SK-N-SH (cell line): ENCODE measurements around the gene NELFA. TPM values are rescaled to one million over a fixed set of nuclear protein-coding genes. Genes with fewer than 3 reads are reported as not detected.

Experiments used
- CTCF ChIA-PET: fragments of 300-600, 350-600 bp; formaldehyde crosslinking; extraction: SDS; loops from one replicate; lab custom pipeline; 2021; lab: Yijun Ruan, JAX
- POLR2A ChIA-PET: fragments of 350-600 bp; sonication (Branson Sonifier 250); formaldehyde crosslinking; extraction: SDS; loops from one replicate; lab custom pipeline; 2020; ENCODE audit warnings: antibody characterized with exemption, inconsistent platforms; lab: Yijun Ruan, JAX
- DNase-seq: peaks from one replicate; pipeline ENCODE4 v3.0.0; 2012
- H2AFZ ChIP-seq: fragments of 200-600 bp; sonication (generic); 2 replicates; pipeline ENCODE4 v1.8.1; 2016; ENCODE audit warnings: antibody characterized with exemption, mild to moderate bottlenecking, low read depth
- H3F3A ChIP-seq: fragments of 200-600 bp; sonication (generic); replicated peaks from 2 replicates; pipeline ENCODE3; 2016; ENCODE audit warnings: antibody characterized with exemption, mild to moderate bottlenecking; ENCODE audit not compliant: insufficient read depth
- H3K27ac ChIP-seq, 2 experiments: fragments of 200-500 bp in 1 of 2; fragments of 200-600 bp in 1 of 2; sonication (Bioruptor generic) in 1 of 2; sonication (generic), shearing (Covaris generic) in 1 of 2; 2 replicates each; pipeline versions ENCODE4 v1.5.1 to v1.6.1; 2014 to 2016; ENCODE audit warnings: low read depth in 2 of 2, inconsistent platforms in 1 of 2, low read length in 1 of 2, mild to moderate bottlenecking in 1 of 2, mixed read lengths in 1 of 2
- H3K27me3 ChIP-seq: fragments of 200-600 bp; sonication (generic), shearing (Covaris generic); 2 replicates; pipeline ENCODE4 v1.6.1; 2016; ENCODE audit warnings: mixed run types; ENCODE audit not compliant: insufficient read depth
- H3K36me3 ChIP-seq, 2 experiments: fragments of 200-500 bp in 1 of 2; fragments of 200-600 bp in 1 of 2; sonication (Bioruptor generic) in 1 of 2; sonication (generic) in 1 of 2; replicated peaks in 1 of 2; 2 replicates each; pipeline versions ENCODE3 to v1.5.1; 2014 to 2016; ENCODE audit warnings: low read length in 1 of 2, mild to moderate bottlenecking in 1 of 2; ENCODE audit not compliant: insufficient read depth in 2 of 2, control insufficient read depth in 1 of 2
- H3K4me1 ChIP-seq, 2 experiments: fragments of 200-500 bp in 1 of 2; fragments of 200-600 bp in 1 of 2; sonication (Bioruptor generic) in 1 of 2; sonication (generic), shearing (Covaris generic) in 1 of 2; 2 replicates each; pipeline versions ENCODE4 v1.5.1 to v1.6.1; 2014 to 2016; ENCODE audit warnings: low read depth in 1 of 2, low read length in 1 of 2, mixed run types in 1 of 2; ENCODE audit not compliant: insufficient read depth in 2 of 2, control insufficient read depth in 1 of 2
- H3K4me2 ChIP-seq: fragments of 200-600 bp; sonication (generic), shearing (Covaris generic); 2 replicates; pipeline ENCODE4 v1.6.1; 2017; ENCODE audit warnings: mixed run types
- H3K4me3 ChIP-seq, 2 experiments: fragments of 200-500 bp in 1 of 2; fragments of 200-600 bp in 1 of 2; sonication (Bioruptor generic) in 1 of 2; sonication (generic), shearing (Covaris generic) in 1 of 2; 2 replicates each; pipeline versions ENCODE4 v1.5.1 to v1.8.1; 2014 to 2016; ENCODE audit warnings: low read depth in 2 of 2, inconsistent platforms in 1 of 2, low read length in 1 of 2, mild to moderate bottlenecking in 1 of 2, mixed read lengths in 1 of 2, moderate library complexity in 1 of 2
- H3K79me2 ChIP-seq: fragments of 200-600 bp; sonication (generic); 2 replicates; pipeline ENCODE4 v1.8.1; 2017; ENCODE audit warnings: mild to moderate bottlenecking; ENCODE audit not compliant: insufficient read depth
- H3K9ac ChIP-seq: fragments of 200-600 bp; sonication (generic); 2 replicates; pipeline ENCODE4 v1.6.1; 2017; ENCODE audit warnings: mixed run types
- H3K9me2 ChIP-seq: fragments of 200-600 bp; sonication (generic); 2 replicates; pipeline ENCODE4 v1.6.1; 2017; ENCODE audit warnings: mixed run types
- H3K9me3 ChIP-seq: fragments of 200-600 bp; sonication (generic); 2 replicates; pipeline ENCODE4 v1.6.1; 2017; ENCODE audit warnings: mixed run types, mild to moderate bottlenecking, moderate library complexity
- H4K20me1 ChIP-seq: fragments of 200-600 bp; sonication (generic); 2 replicates; pipeline ENCODE4 v1.6.1; 2017; ENCODE audit warnings: mild to moderate bottlenecking, mixed run types; ENCODE audit not compliant: insufficient read depth
- CHD2 ChIP-seq: fragments of 150-350 bp; IDR thresholded peaks from 2 replicates; pipeline ENCODE4 v1.6.1; 2018; ENCODE audit warnings: low read length; ENCODE audit not compliant: partially characterized antibody
- EP300 ChIP-seq, 2 experiments: IDR thresholded peaks; 2 replicates each; pipeline versions ENCODE4 v1.4.0 to v1.6.1; 2012; ENCODE audit warnings: borderline replicate concordance in 1 of 2, low read depth in 1 of 2, low read length in 1 of 2
- EZH2phosphoT487 ChIP-seq: fragments of 200-600 bp; sonication (generic); IDR thresholded peaks from 2 replicates; pipeline ENCODE4 v1.6.1; 2017; ENCODE audit warnings: low read depth, mixed run types, mild to moderate bottlenecking, antibody characterized with exemption, moderate library complexity, borderline replicate concordance
- FOSL2 ChIP-seq: IDR thresholded peaks from 2 replicates; pipeline ENCODE4 v1.4.0; 2012; ENCODE audit warnings: low read depth, mild to moderate bottlenecking, moderate library complexity, borderline replicate concordance
- FOXJ3 ChIP-seq: sonication (generic); formaldehyde crosslinking; IDR thresholded peaks from 2 replicates; pipeline ENCODE4 v1.5.1; 2020; ENCODE audit warnings: mild to moderate bottlenecking, missing genetic modification reagents
- FOXM1 ChIP-seq: IDR thresholded peaks from 2 replicates; pipeline ENCODE4 v1.4.0; 2012; ENCODE audit warnings: low read depth, mild to moderate bottlenecking
- GABPA ChIP-seq: IDR thresholded peaks from 2 replicates; pipeline ENCODE4 v1.4.0; 2012; ENCODE audit warnings: low read depth, mild to moderate bottlenecking
- JUND ChIP-seq: IDR thresholded peaks from 2 replicates; pipeline ENCODE4 v1.4.0; 2012
- MXI1 ChIP-seq: IDR thresholded peaks from 2 replicates; pipeline ENCODE4 v1.6.1; 2012; ENCODE audit warnings: mild to moderate bottlenecking, low read depth, low read length, improper control_type of control experiment
- NFIC ChIP-seq: IDR thresholded peaks from 2 replicates; pipeline ENCODE4 v1.4.0; 2012; ENCODE audit warnings: borderline replicate concordance
- POLR2AphosphoS5 ChIP-seq: IDR thresholded peaks from 2 replicates; pipeline ENCODE4 v1.6.1; 2012; ENCODE audit warnings: low read depth, low read length
- RAD21 ChIP-seq: IDR thresholded peaks from 2 replicates; pipeline ENCODE4 v1.6.1; 2012; ENCODE audit warnings: mild to moderate bottlenecking, low read length
- RCOR1 ChIP-seq: fragments of 150-350 bp; IDR thresholded peaks from 2 replicates; pipeline ENCODE4 v1.6.1; 2017; ENCODE audit warnings: antibody characterized with exemption, low read length
- RXRA ChIP-seq: IDR thresholded peaks from 2 replicates; pipeline ENCODE4 v1.4.0; 2012; ENCODE audit warnings: low read depth, mild to moderate bottlenecking, borderline replicate concordance
- SIN3A ChIP-seq: IDR thresholded peaks from 2 replicates; pipeline ENCODE4 v1.6.1; 2012; ENCODE audit warnings: low read depth, mild to moderate bottlenecking, low read length, moderate library complexity, borderline replicate concordance
- TAF1 ChIP-seq: IDR thresholded peaks from 2 replicates; pipeline ENCODE4 v1.6.1; 2012; ENCODE audit warnings: low read depth, mild to moderate bottlenecking, low read length, moderate library complexity, borderline replicate concordance
- TCF12 ChIP-seq: IDR thresholded peaks from 2 replicates; pipeline ENCODE4 v1.4.0; 2012
- TEAD4 ChIP-seq: IDR thresholded peaks from 2 replicates; pipeline ENCODE4 v1.4.0; 2012; ENCODE audit warnings: mild to moderate bottlenecking, borderline replicate concordance; ENCODE audit not compliant: insufficient read depth
- YY1 ChIP-seq: IDR thresholded peaks from 2 replicates; pipeline ENCODE4 v1.4.0; 2012; ENCODE audit warnings: low read depth, mild to moderate bottlenecking
- WGBS: methylation state at CpG from one replicate; pipeline ENCODE4 v1.1.6; 2017; ENCODE audit warnings: low lambda C conversion rate; 5-methylcytosine and 5-hydroxymethylcytosine counted together
- polyA plus RNA-seq, 3 experiments: library from polyadenylated mRNA; depleted of rRNA; stranded (reverse); fragments of >200 nt; gene quantifications; 2 replicates each; pipeline ENCODE4 v1.2.3, GENCODE V29; 2012
- TF ChIP-seq, protein P1 (sequence below): IDR thresholded peaks from 2 replicates; pipeline ENCODE4; 2012
- TF ChIP-seq, protein P2 (sequence below): IDR thresholded peaks from 2 replicates; pipeline ENCODE4 v1.6.1; 2012; ENCODE audit warnings: mild to moderate bottlenecking, low read depth, low read length, moderate library complexity
- TF ChIP-seq, protein P3 (sequence below): fragments of 150-350 bp; IDR thresholded peaks from 2 replicates; pipeline ENCODE4 v1.6.1; 2017; ENCODE audit warnings: antibody characterized with exemption, low read length, low read depth, borderline replicate concordance
- TF ChIP-seq, protein P4 (sequence below): IDR thresholded peaks from 2 replicates; pipeline ENCODE4 v1.4.0; 2012; ENCODE audit warnings: low read depth, borderline replicate concordance
- TF ChIP-seq, protein P5 (sequence below): IDR thresholded peaks from 2 replicates; pipeline ENCODE4 v1.4.0; 2012; ENCODE audit warnings: low read depth
- TF ChIP-seq, protein P6 (sequence below): fragments of 200-600 bp; sonication (generic); IDR thresholded peaks from 2 replicates; pipeline ENCODE4 v1.6.1; 2017; ENCODE audit warnings: antibody characterized with exemption, mild to moderate bottlenecking, moderate library complexity

Gene NELFA
- polyA plus RNA-seq, 1 of the 3 experiments (the other 2 are of a cell fraction): 26.8 TPM

DNA sequence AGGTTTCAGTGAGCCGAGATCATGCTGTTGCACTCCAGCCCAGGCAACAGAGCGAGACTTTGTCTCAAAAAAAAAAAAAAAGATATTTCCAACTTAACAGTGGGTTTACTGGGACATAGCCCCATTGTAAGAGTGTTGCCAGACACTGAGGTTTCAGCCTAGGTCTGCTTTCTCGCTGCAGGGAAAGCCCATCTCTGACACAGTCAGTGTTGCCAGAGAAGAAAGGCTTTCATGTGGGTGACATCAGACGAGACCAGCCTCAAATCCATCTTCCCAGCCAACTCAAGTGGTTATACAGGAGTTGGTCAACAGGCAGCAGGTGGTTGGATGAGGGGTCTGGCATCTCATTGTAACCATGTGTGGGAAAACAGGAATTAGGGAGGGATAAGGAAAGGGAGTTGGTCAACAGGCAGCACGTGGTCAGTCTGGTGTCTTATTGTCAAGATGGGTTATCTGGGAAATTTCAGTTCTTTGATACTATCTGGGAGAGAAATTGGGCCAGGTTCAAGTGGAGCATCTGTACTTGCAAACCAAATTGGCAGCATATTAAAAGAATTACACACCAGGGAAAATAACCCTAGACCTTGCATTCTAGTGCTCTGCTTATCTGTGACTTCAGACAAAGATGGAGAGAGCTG is 41.1 kb downstream of the NELFA start:
- Histone ChIP-seq H3K4me1 (peaks cover 0 to 11% of the 10 kb centered on the region in 2 experiments; a peak in 1 of 4 replicates), H3K36me3 (peaks cover 43 to 46% of the 10 kb centered on the region in 2 experiments), H3K9me2 (no peaks in the 10 kb centered on the region), H3K4me2 (no peak overlapping the region), H3K27ac (peak overlapping the region in 1 of 2 experiments; percentile 11; a peak in 2 of 4 replicates), H3K9me3 (no peaks in the 10 kb centered on the region), H4K20me1 (no peaks in the 10 kb centered on the region), H3K79me2 (peaks cover 49% of the 10 kb centered on the region; the same call in 1 of the 2 replicates), H2AFZ (no peak overlapping the region), H3K4me3 (no peak overlapping the region), H3K27me3 (no peaks in the 10 kb centered on the region), H3K9ac (no peak overlapping the region), H3F3A (peaks cover 3% of the 10 kb centered on the region)
- POLR2A ChIA-PET: no interaction called here
- CTCF ChIA-PET: no interaction called here
- WGBS: 64% methylated on average over 5 of the region's 5 CpGs
- DNase-seq: peak; percentile 59
- TF ChIP-seq, protein P1, sequence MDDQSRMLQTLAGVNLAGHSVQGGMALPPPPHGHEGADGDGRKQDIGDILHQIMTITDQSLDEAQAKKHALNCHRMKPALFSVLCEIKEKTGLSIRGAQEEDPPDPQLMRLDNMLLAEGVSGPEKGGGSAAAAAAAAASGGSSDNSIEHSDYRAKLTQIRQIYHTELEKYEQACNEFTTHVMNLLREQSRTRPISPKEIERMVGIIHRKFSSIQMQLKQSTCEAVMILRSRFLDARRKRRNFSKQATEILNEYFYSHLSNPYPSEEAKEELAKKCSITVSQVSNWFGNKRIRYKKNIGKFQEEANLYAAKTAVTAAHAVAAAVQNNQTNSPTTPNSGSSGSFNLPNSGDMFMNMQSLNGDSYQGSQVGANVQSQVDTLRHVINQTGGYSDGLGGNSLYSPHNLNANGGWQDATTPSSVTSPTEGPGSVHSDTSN: no peak
- TF ChIP-seq RCOR1: peak; percentile 91; the same call in 1 of the 2 replicates
- TF ChIP-seq EZH2phosphoT487: no peak
- TF ChIP-seq FOXM1: no peak
- no peak for TF ChIP-seq NFIC
- TF ChIP-seq TAF1: no peak
- TF ChIP-seq POLR2AphosphoS5: no peak
- TF ChIP-seq, protein P2, sequence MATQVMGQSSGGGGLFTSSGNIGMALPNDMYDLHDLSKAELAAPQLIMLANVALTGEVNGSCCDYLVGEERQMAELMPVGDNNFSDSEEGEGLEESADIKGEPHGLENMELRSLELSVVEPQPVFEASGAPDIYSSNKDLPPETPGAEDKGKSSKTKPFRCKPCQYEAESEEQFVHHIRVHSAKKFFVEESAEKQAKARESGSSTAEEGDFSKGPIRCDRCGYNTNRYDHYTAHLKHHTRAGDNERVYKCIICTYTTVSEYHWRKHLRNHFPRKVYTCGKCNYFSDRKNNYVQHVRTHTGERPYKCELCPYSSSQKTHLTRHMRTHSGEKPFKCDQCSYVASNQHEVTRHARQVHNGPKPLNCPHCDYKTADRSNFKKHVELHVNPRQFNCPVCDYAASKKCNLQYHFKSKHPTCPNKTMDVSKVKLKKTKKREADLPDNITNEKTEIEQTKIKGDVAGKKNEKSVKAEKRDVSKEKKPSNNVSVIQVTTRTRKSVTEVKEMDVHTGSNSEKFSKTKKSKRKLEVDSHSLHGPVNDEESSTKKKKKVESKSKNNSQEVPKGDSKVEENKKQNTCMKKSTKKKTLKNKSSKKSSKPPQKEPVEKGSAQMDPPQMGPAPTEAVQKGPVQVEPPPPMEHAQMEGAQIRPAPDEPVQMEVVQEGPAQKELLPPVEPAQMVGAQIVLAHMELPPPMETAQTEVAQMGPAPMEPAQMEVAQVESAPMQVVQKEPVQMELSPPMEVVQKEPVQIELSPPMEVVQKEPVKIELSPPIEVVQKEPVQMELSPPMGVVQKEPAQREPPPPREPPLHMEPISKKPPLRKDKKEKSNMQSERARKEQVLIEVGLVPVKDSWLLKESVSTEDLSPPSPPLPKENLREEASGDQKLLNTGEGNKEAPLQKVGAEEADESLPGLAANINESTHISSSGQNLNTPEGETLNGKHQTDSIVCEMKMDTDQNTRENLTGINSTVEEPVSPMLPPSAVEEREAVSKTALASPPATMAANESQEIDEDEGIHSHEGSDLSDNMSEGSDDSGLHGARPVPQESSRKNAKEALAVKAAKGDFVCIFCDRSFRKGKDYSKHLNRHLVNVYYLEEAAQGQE: no peak
- TF ChIP-seq, protein P3, sequence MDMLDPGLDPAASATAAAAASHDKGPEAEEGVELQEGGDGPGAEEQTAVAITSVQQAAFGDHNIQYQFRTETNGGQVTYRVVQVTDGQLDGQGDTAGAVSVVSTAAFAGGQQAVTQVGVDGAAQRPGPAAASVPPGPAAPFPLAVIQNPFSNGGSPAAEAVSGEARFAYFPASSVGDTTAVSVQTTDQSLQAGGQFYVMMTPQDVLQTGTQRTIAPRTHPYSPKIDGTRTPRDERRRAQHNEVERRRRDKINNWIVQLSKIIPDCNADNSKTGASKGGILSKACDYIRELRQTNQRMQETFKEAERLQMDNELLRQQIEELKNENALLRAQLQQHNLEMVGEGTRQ: peak; percentile 52; the same call in 1 of the 2 replicates
- TF ChIP-seq, protein P4, sequence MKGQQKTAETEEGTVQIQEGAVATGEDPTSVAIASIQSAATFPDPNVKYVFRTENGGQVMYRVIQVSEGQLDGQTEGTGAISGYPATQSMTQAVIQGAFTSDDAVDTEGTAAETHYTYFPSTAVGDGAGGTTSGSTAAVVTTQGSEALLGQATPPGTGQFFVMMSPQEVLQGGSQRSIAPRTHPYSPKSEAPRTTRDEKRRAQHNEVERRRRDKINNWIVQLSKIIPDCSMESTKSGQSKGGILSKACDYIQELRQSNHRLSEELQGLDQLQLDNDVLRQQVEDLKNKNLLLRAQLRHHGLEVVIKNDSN: peak; percentile 57; the same call in 1 of the 2 replicates
- TF ChIP-seq RAD21: no peak
- TF ChIP-seq FOXJ3 (CRISPR knock-in tag): 0 out of 2 replicates have a peak, but pooled peaks have one; percentile 31
- peak; percentile 35 for TF ChIP-seq CHD2
- TF ChIP-seq GABPA: no peak
- TF ChIP-seq EP300 (IDR thresholded peaks at IDR 0.05; ENCODE audit: borderline replicate concordance in 1 of 2, low read depth in 1 of 2, low read length in 1 of 2): peak in 1 of 2 experiments; percentile 73; a peak in 2 of 4 replicates
- TF ChIP-seq TEAD4: no peak
- TF ChIP-seq SIN3A: no peak
- TF ChIP-seq MXI1: peak; percentile 90; the same call in 1 of the 2 replicates
- TF ChIP-seq, protein P5, sequence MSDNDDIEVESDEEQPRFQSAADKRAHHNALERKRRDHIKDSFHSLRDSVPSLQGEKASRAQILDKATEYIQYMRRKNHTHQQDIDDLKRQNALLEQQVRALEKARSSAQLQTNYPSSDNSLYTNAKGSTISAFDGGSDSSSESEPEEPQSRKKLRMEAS: 0 out of 2 replicates have a peak, but pooled peaks have one; percentile 18
- no peak for TF ChIP-seq FOSL2
- TF ChIP-seq, protein P6, sequence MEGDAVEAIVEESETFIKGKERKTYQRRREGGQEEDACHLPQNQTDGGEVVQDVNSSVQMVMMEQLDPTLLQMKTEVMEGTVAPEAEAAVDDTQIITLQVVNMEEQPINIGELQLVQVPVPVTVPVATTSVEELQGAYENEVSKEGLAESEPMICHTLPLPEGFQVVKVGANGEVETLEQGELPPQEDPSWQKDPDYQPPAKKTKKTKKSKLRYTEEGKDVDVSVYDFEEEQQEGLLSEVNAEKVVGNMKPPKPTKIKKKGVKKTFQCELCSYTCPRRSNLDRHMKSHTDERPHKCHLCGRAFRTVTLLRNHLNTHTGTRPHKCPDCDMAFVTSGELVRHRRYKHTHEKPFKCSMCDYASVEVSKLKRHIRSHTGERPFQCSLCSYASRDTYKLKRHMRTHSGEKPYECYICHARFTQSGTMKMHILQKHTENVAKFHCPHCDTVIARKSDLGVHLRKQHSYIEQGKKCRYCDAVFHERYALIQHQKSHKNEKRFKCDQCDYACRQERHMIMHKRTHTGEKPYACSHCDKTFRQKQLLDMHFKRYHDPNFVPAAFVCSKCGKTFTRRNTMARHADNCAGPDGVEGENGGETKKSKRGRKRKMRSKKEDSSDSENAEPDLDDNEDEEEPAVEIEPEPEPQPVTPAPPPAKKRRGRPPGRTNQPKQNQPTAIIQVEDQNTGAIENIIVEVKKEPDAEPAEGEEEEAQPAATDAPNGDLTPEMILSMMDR: no peak
- no peak for TF ChIP-seq YY1
- TF ChIP-seq JUND: no peak
- TF ChIP-seq RXRA: no peak
- peak; percentile 75 for TF ChIP-seq TCF12
